GM12878 (cell line): ENCODE data around the gene MAGI2. TPM values are rescaled to one million over a fixed set of nuclear protein-coding genes. Genes with fewer than 3 reads are reported as not detected.

ENCODE experiments used
- ATAC-seq: fragments of 200-7000 bp; cut with Tn5 transposase; 3 replicates; pipeline ENCODE4 v1.9.1; 2020; ENCODE audit warnings: mild to moderate bottlenecking, moderate library complexity
- BruUV-seq: library from RNA; stranded (reverse); fragments of 400-500 nt; replicated peaks from 2 replicates; lab custom pipeline; 2021; lab: Mats Ljungman, UMichigan
- CTCF ChIA-PET: fragments of 300-600 bp; sonication (Branson Sonifier 250); formaldehyde crosslinking; extraction: SDS; loops from one replicate; lab custom pipeline; 2021; ENCODE audit warnings: inconsistent platforms; lab: Yijun Ruan, JAX
- POLR2A ChIA-PET: fragments of 350-600 bp; formaldehyde crosslinking; extraction: SDS; loops from one replicate; lab custom pipeline; 2021; ENCODE audit warnings: inconsistent platforms; lab: Charles Lee
- RAD21 ChIA-PET: fragments of 300-600 bp; sonication (Branson Sonifier 250); formaldehyde crosslinking; loops from one replicate; lab custom pipeline; 2023; ENCODE audit warnings: antibody characterized with exemption; ENCODE audit not compliant: unreplicated experiment; lab: Charles Lee
- SMC1A ChIA-PET: fragments of 300-600 bp; sonication (Branson Sonifier 250); formaldehyde crosslinking; loops from one replicate; lab custom pipeline; 2023; ENCODE audit not compliant: unreplicated experiment, uncharacterized antibody; lab: Charles Lee
- DNase-seq: peaks from one replicate; pipeline ENCODE4 v3.0.0-alpha.2; 2011; ENCODE audit warnings: low read depth, low spot score
- FAIRE-seq: peaks from 3 replicates; lab custom pipeline; 2011; peaks lifted over from hg19 to GRCh38; lab: Jason Lieb, UNC
- H2AFZ ChIP-seq: 2 replicates; pipeline ENCODE4 v1.6.0; 2011; ENCODE audit warnings: low read depth, low read length, control low read depth; ENCODE audit not compliant: control insufficient read depth
- H3K27ac ChIP-seq: 2 replicates; pipeline ENCODE4 v1.5.1; 2011; ENCODE audit warnings: control low read depth; ENCODE audit not compliant: control insufficient read depth, insufficient read depth
- H3K27me3 ChIP-seq, 2 experiments: replicated peaks in 1 of 2; 2 replicates each; pipeline versions ENCODE4 v1.6.0 to v1.6.1; 2011; ENCODE audit warnings: low read length in 1 of 2; ENCODE audit not compliant: control insufficient read depth in 2 of 2, insufficient read depth in 2 of 2
- H3K36me3 ChIP-seq, 2 experiments: 2 replicates each; pipeline ENCODE4 v1.5.1; 2011; ENCODE audit warnings: low read length in 1 of 2; ENCODE audit not compliant: control insufficient read depth in 2 of 2, insufficient read depth in 2 of 2
- H3K4me1 ChIP-seq: 2 replicates; pipeline ENCODE4 v1.6.1; 2011; ENCODE audit warnings: mild to moderate bottlenecking, low read length, moderate library complexity, mixed read lengths; ENCODE audit not compliant: control insufficient read depth, insufficient read depth
- H3K4me2 ChIP-seq: 2 replicates; pipeline ENCODE4 v1.6.0; 2011; ENCODE audit warnings: control low read depth; ENCODE audit not compliant: control insufficient read depth, insufficient read depth
- H3K4me3 ChIP-seq: fragments of 200-600 bp; sonication (generic); 2 replicates; pipeline ENCODE4 v1.5.1; 2016
- H3K79me2 ChIP-seq: 2 replicates; pipeline ENCODE4 v1.6.0; 2011; ENCODE audit warnings: low read length; ENCODE audit not compliant: control insufficient read depth, insufficient read depth
- H3K9ac ChIP-seq: 2 replicates; pipeline ENCODE4 v1.8.0; 2011; ENCODE audit warnings: low read length, control low read depth, mixed read lengths; ENCODE audit not compliant: control insufficient read depth, insufficient read depth
- H3K9me3 ChIP-seq: replicated peaks from 3 replicates; pipeline ENCODE4 v1.5.1; 2011; ENCODE audit warnings: mild to moderate bottlenecking, low read length; ENCODE audit not compliant: control insufficient read depth, insufficient read depth
- H4K20me1 ChIP-seq: 2 replicates; pipeline ENCODE4 v1.6.0; 2011; ENCODE audit not compliant: control insufficient read depth, insufficient read depth
- BRCA1 ChIP-seq: IDR thresholded peaks from 2 replicates; pipeline ENCODE4 v1.6.1; 2011; ENCODE audit warnings: low read depth, low read length, improper control_type of control experiment
- CREM ChIP-seq: IDR thresholded peaks from 2 replicates; pipeline ENCODE4 v1.6.1; 2014; ENCODE audit warnings: antibody characterized with exemption, low read depth
- E2F4 ChIP-seq: IDR thresholded peaks from 2 replicates; pipeline ENCODE4 v1.6.1; 2012; ENCODE audit warnings: low read depth, low read length, improper control_type of control experiment
- EED ChIP-seq: sonication (generic); IDR thresholded peaks from 2 replicates; pipeline ENCODE4 v1.6.1; 2016; ENCODE audit warnings: antibody characterized with exemption, low read depth
- ESRRA ChIP-seq: IDR thresholded peaks from 2 replicates; pipeline ENCODE4 v1.6.1; 2012; ENCODE audit warnings: mild to moderate bottlenecking, low read length, improper control_type of control experiment
- KAT2A ChIP-seq: conservative IDR thresholded peaks from 2 replicates; pipeline ENCODE4 v1.6.1; 2011; ENCODE audit warnings: low read depth, low read length; ENCODE audit not compliant: control insufficient read depth
- LARP7 ChIP-seq: fragments of 450-650 bp; IDR thresholded peaks from 2 replicates; pipeline ENCODE4 v1.6.1; 2017; ENCODE audit warnings: mild to moderate bottlenecking
- NKRF ChIP-seq: fragments of 450-650 bp; conservative IDR thresholded peaks from 2 replicates; pipeline ENCODE4 v1.6.1; 2017; ENCODE audit warnings: mild to moderate bottlenecking, moderate library complexity
- NR2C1 ChIP-seq: fragments of 450-650 bp; IDR thresholded peaks from 2 replicates; pipeline ENCODE4 v1.6.1; 2017; ENCODE audit warnings: antibody characterized with exemption, mild to moderate bottlenecking, moderate library complexity
- PAX5 ChIP-seq: IDR thresholded peaks from 2 replicates; pipeline ENCODE4 v1.6.1; 2011; ENCODE audit warnings: low read depth, low read length, borderline replicate concordance
- POLR2A ChIP-seq: IDR thresholded peaks from 2 replicates; pipeline ENCODE4 v1.6.1; 2011; ENCODE audit warnings: low read depth, mild to moderate bottlenecking, low read length
- POU2F2 ChIP-seq: IDR thresholded peaks from 3 replicates; pipeline ENCODE4 v1.6.1; 2011; ENCODE audit warnings: low read depth, mild to moderate bottlenecking, low read length, borderline replicate concordance
- RB1 ChIP-seq: fragments of 450-650 bp; formaldehyde crosslinking; IDR thresholded peaks from 2 replicates; pipeline ENCODE4 v1.6.1; 2017; ENCODE audit warnings: mild to moderate bottlenecking, borderline replicate concordance
- RFX5 ChIP-seq: IDR thresholded peaks from 2 replicates; pipeline ENCODE4 v1.6.1; 2011; ENCODE audit warnings: low read depth, low read length, improper control_type of control experiment
- SIN3A ChIP-seq: IDR thresholded peaks from 2 replicates; pipeline ENCODE4 v1.6.1; 2012; ENCODE audit warnings: low read depth, low read length, improper control_type of control experiment
- SMARCA5 ChIP-seq: fragments of 450-650 bp; IDR thresholded peaks from 2 replicates; pipeline ENCODE4 v1.6.1; 2017; ENCODE audit warnings: mild to moderate bottlenecking
- TCF7 ChIP-seq: IDR thresholded peaks from 2 replicates; pipeline ENCODE4 v1.6.1; 2014; ENCODE audit warnings: antibody characterized with exemption, borderline replicate concordance
- ZBTB40 ChIP-seq: fragments of 450-650 bp; IDR thresholded peaks from 2 replicates; pipeline ENCODE4 v1.6.1; 2016; ENCODE audit warnings: mild to moderate bottlenecking, moderate library complexity, borderline replicate concordance
- ZNF24 ChIP-seq: fragments of 450-650 bp; IDR thresholded peaks from 2 replicates; pipeline ENCODE4 v1.6.1; 2017; ENCODE audit warnings: antibody characterized with exemption, mild to moderate bottlenecking
- ZSCAN29 ChIP-seq: fragments of 450-650 bp; IDR thresholded peaks from 2 replicates; pipeline ENCODE4 v1.6.1; 2017; ENCODE audit warnings: mild to moderate bottlenecking, moderate library complexity
- WGBS: methylation state at CpG from one replicate; pipeline ENCODE4 v1.1.6; 2016; ENCODE audit warnings: low lambda C conversion rate; ENCODE audit not compliant: insufficient replicate concordance, insufficient coverage; ENCODE audit errors: missing lambda C conversion rate; 5-methylcytosine and 5-hydroxymethylcytosine counted together
- in situ Hi-C: fragments of 300-500 bp; cut with MboI; formaldehyde crosslinking; loops from 9 replicates; pipeline ENCODE4 v1.14.3; 2018; ENCODE audit warnings: mixed read lengths
- intact Hi-C: fragments of 100-400 bp; cut with micrococcal nuclease; formaldehyde crosslinking; loops from one replicate; pipeline ENCODE4 v1.14.2; 2022; ENCODE audit not compliant: unreplicated experiment
- polyA plus RNA-seq, 11 experiments: library from polyadenylated mRNA; depleted of rRNA in 4 of 11; unstranded in 6 of 11; stranded (reverse) in 5 of 11; fragments of >200 nt; fragmentation: Nextera tagmentation in 4 of 11; fragmentation: Illumina TruSeq in 1 of 11; extraction: Ambion mirVana in 4 of 11; extraction: Trizol in 1 of 11; gene quantifications; 1 replicate in 1 of 11; 2 replicates in 10 of 11; pipeline versions ENCODE4 v1.2.1 to v1.2.3, GENCODE V29; 2011 to 2016; ENCODE audit warnings: inconsistent platforms in 2 of 11, missing spikeins in 2 of 11, low read depth in 1 of 11
- total RNA-seq, 4 experiments: library from RNA; depleted of rRNA in 3 of 4; stranded (reverse); fragments of >200 nt in 3 of 4; fragmentation: Illumina TruSeq in 1 of 4; extraction: Trizol in 1 of 4; gene quantifications; 2 replicates each; pipeline versions ENCODE4 v1.2.1 to v1.2.3, GENCODE V29; 2013 to 2021

The MAGI2 gene
- total and polyA plus RNA-seq, 10 of the 15 experiments (the other 5 are each of a cell fraction or from before 2014, with no cell fraction given) = 0.01 to 0.31 (median 0.05) TPM; not detected in 2

- Histone ChIP-seq H2AFZ (no peak overlapping the region), H3K4me2 (no peak overlapping the region), H3K9me3 (no peaks in the 10 kb centered on the region), H4K20me1 (no peaks in the 10 kb centered on the region), H3K9ac (no peak overlapping the region), H3K36me3 (no peaks in the 10 kb centered on the region), H3K27me3 (no peaks in the 10 kb centered on the region; a peak in 1 of 4 replicates), H3K4me1 (no peaks in the 10 kb centered on the region), H3K27ac (no peak overlapping the region), H3K79me2 (no peaks in the 10 kb centered on the region), H3K4me3 (no peak overlapping the region)
- in situ Hi-C loops = no loop called here
- ChIA-PET POLR2A (no interaction called here), SMC1A (no interaction called here), CTCF (no interaction called here), RAD21 (no interaction called here)
- 15% methylated on average over 5 of the region's 5 CpGs for WGBS
- BruUV-seq = no TSS peak
- DNase-seq (no peak), FAIRE-seq (no peak), ATAC-seq (no peak)
- TF ChIP-seq RFX5 (no peak), CREM (no peak), NR2C1 (no peak), PAX5 (no peak), ESRRA (no peak), RB1 (no peak), LARP7 (no peak), ZSCAN29 (no peak), SMARCA5 (no peak), ZNF24 (no peak), EED (no peak), TCF7 (no peak), BRCA1 (no peak), ZBTB40 (no peak), SIN3A (no peak), POU2F2 (no peak), NKRF (no peak), POLR2A (no peak), KAT2A (no peak), E2F4 (no peak)
- intact Hi-C loops = no loop called here
These were observed 1341.0 kb downstream of the MAGI2 start for GRCh38 chr7:78112488-78112887.
